Measurements from ENCODE around the gene ATXN2. TPM values are rescaled to one million over a fixed set of nuclear protein-coding genes. Genes with fewer than 3 reads are reported as not detected.

The ATXN2 gene
- total RNA-seq, 4 donors from 2014 or later: 20.4 to 28.1 (median 22.2) TPM

DNA sequence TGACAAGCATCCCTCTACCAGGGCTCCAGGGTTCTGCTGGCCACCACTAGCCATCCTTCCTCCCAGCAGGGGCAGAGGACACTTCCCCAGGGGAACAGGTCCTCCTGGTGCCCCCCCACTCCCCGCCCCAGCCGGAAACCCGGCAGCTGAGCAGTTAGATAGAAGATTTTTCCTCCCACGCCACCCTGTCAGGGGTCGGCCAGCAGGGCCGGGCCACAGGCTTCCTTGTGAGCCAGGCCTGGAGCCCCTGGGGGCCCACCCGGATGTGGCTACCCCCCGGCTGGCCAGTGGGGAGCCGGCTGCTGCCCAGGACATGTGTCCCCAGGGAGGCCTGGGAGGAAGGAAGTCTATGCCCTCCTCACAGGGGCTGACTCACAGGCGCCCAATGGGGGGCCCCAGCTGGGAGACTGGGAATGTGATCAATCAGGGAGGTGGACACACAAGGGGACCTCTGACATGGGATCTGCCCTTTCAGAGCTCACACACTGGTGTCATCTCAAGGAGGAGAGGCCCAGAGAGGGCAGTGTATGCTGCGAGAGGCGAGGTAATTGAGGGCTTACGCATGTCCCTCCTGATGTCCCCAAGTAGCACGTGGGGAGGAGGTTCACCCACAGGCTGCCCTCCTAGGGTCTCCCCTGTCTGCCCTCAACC is 189.2 kb downstream of the ATXN2 start:
- in situ Hi-C loops (cut with MboI; ENCODE audit: low sequenced_read_pairs in 4 of 4): no loop called here
- Histone ChIP-seq H3K27me3 (no peaks in the 10 kb centered on the region), H3K27ac (peak overlapping the region; percentile 72 to 83 (median 83)), H3K9me3 (no peaks in the 10 kb centered on the region), H3K4me1 (peaks cover 69 to 73% of the 10 kb centered on the region in 2 donors), H3K36me3 (no peaks in the 10 kb centered on the region), H3K4me3 (peak overlapping the region in 1 of 4 donors; percentile 8)
- DNase-seq: peak in 1 of 2 donors; percentile 35
- no peak for TF ChIP-seq POLR2A (IDR thresholded peaks at IDR 0.05)
- TF ChIP-seq, protein P1, sequence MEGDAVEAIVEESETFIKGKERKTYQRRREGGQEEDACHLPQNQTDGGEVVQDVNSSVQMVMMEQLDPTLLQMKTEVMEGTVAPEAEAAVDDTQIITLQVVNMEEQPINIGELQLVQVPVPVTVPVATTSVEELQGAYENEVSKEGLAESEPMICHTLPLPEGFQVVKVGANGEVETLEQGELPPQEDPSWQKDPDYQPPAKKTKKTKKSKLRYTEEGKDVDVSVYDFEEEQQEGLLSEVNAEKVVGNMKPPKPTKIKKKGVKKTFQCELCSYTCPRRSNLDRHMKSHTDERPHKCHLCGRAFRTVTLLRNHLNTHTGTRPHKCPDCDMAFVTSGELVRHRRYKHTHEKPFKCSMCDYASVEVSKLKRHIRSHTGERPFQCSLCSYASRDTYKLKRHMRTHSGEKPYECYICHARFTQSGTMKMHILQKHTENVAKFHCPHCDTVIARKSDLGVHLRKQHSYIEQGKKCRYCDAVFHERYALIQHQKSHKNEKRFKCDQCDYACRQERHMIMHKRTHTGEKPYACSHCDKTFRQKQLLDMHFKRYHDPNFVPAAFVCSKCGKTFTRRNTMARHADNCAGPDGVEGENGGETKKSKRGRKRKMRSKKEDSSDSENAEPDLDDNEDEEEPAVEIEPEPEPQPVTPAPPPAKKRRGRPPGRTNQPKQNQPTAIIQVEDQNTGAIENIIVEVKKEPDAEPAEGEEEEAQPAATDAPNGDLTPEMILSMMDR (IDR thresholded peaks at IDR 0.05 in 4 of 5, conservative IDR thresholded peaks at IDR 0.05 in 1 of 5): no peak
- ATAC-seq: no peak
- intact Hi-C loops (cut with DNase I; ENCODE audit: low total_unique reads): loop anchor here (5.0 kb wide), 1 partner anchor 277 kb away; the partner anchor contains the start of genes ACAD10 and BRAP

DNA sequence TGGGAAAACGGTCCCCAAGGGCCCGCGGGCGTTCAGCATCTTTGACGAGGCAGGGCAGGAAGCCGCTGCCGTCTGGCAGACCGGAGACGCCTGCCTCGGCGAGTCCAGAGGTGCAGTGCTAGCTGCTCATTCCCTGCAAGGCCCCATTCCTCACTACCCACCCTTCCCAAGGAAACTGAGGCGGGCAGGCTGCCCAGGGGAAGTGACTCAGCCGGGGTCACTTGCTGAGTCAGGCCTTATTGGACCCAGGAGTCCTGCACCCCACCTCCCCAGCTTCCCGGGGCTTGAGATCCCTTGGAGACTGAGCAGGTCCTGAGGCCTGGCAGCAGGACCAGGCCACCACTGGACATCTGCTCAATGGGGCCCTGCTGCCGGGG is 189.7 kb downstream of the ATXN2 start:
- Histone ChIP-seq H3K36me3 (no peaks in the 10 kb centered on the region), H3K4me3 (peak overlapping the region in 1 of 4 donors; percentile 8), H3K4me1 (peaks cover 69 to 77% of the 10 kb centered on the region in 2 donors), H3K9me3 (no peaks in the 10 kb centered on the region), H3K27me3 (no peaks in the 10 kb centered on the region), H3K27ac (peak overlapping the region; percentile 72 to 83 (median 83))
- TF ChIP-seq POLR2A (IDR thresholded peaks at IDR 0.05): no peak
- TF ChIP-seq, protein P1 (IDR thresholded peaks at IDR 0.05 in 4 of 5, conservative IDR thresholded peaks at IDR 0.05 in 1 of 5): no peak
- in situ Hi-C loops (cut with MboI; ENCODE audit: low sequenced_read_pairs in 4 of 4) (no loop called here), intact Hi-C loops (cut with DNase I; ENCODE audit: low total_unique reads) (loop anchor here (5.0 kb wide), 1 partner anchor 278 kb away; the partner anchor contains the start of genes ACAD10 and BRAP)
- ATAC-seq (no peak), DNase-seq (no peak)

DNA sequence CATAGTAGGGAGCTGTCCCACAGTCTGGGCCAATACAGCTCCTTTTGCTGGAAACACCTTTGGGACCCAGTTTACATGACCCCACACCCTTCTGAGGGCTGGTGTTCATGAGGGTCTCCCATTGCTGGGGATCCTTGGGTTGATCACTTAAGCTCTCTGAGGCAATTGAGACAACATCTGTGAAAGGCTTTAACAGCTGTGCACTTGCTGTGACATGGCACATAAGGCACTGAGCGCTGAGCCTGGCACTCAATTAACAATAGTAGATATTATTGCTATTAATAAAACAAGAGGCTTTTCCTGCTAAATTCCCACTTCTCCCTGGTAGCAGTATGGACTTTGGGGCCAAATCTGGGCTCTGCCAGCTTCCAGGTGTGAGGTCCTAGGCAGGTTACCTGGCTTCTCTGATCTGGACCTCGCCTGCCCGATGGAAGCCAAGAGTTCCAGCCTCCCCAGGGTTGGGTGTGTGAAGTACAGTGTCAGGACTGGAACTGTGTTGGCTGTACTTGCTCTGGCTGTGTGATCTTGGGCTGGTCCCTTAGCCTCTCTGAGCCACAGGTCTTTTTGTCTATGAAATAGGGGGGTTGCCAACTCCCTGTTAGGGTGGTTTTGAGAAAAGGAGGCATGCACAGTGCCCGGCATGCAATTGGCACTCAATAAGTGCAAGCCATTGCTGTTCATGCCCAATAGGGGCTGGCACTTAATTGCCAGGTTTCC is 190.3 kb downstream of the ATXN2 start:
- Histone ChIP-seq H3K4me3 (peak overlapping the region in 1 of 4 donors; percentile 8), H3K36me3 (no peaks in the 10 kb centered on the region), H3K4me1 (peaks cover 67 to 72% of the 10 kb centered on the region in 2 donors), H3K9me3 (no peaks in the 10 kb centered on the region), H3K27ac (peak overlapping the region; percentile 72 to 83 (median 83)), H3K27me3 (no peaks in the 10 kb centered on the region)
- intact Hi-C loops (cut with DNase I; ENCODE audit: low total_unique reads): loop anchor here (5.0 kb wide), 1 partner anchor 278 kb away; the partner anchor contains the start of genes ACAD10 and BRAP
- ATAC-seq (no peak), DNase-seq (no peak)
- in situ Hi-C loops (cut with MboI; ENCODE audit: low sequenced_read_pairs in 4 of 4): no loop called here
- TF ChIP-seq, protein P1 (IDR thresholded peaks at IDR 0.05 in 4 of 5, conservative IDR thresholded peaks at IDR 0.05 in 1 of 5): no peak
- TF ChIP-seq POLR2A (IDR thresholded peaks at IDR 0.05): no peak

DNA sequence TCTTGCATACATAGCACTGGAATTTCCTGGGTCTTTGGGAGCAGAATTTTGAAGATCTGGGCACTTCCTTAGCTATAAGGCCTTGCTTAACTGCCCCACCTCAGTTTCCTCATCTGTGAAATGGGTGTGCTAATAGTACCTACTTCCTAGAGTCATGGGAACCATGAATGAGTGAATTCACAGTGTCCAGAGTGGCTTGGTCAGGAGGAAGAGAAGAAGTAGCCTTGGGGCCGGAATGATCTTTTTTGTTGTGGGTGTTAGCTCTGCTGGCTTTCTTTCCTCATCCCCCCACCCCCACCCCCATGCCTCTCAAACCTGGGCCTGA is 191.0 kb downstream of the ATXN2 start:
- H3K4me1 ChIP-seq: peaks cover 67 to 69% of the 10 kb centered on the region in 2 donors
- peak overlapping the region in 3 of 4 donors; percentile 83 for H3K27ac ChIP-seq
- no peaks in the 10 kb centered on the region for H3K27me3 ChIP-seq
- DNase-seq (no peak), ATAC-seq (no peak)
- H3K4me3 ChIP-seq: no peak overlapping the region
- TF ChIP-seq, protein P1 (IDR thresholded peaks at IDR 0.05 in 4 of 5, conservative IDR thresholded peaks at IDR 0.05 in 1 of 5): no peak
- no peak for TF ChIP-seq POLR2A (IDR thresholded peaks at IDR 0.05)
- no peaks in the 10 kb centered on the region for H3K9me3 ChIP-seq
- in situ Hi-C loops (cut with MboI; ENCODE audit: low sequenced_read_pairs in 4 of 4) (no loop called here), intact Hi-C loops (cut with DNase I; ENCODE audit: low total_unique reads) (loop anchor here (5.0 kb wide), 1 partner anchor 279 kb away; the partner anchor contains the start of genes ACAD10 and BRAP)
- no peaks in the 10 kb centered on the region for H3K36me3 ChIP-seq
